K562 (cell line): ENCODE results near the gene USP7. TPM values are rescaled to one million over a fixed set of nuclear protein-coding genes. Genes with fewer than 3 reads are reported as not detected.

Experiments
- ATAC-seq: fragments of 200-7000 bp; cut with Tn5 transposase; 3 replicates; pipeline ENCODE4 v1.9.1; 2020; ENCODE audit warnings: moderate library complexity
- BruUV-seq: library from RNA; stranded (reverse); fragments of 400-500 nt; replicated peaks from 2 replicates; lab custom pipeline; 2021; lab: Mats Ljungman, UMichigan
- CTCF ChIA-PET: fragments of 300-600 bp; formaldehyde crosslinking; extraction: SDS; loops from one replicate; lab custom pipeline; 2021; ENCODE audit warnings: low intra/inter-chr PET ratio; lab: Yijun Ruan, JAX
- POLR2A ChIA-PET: fragments of 300-600, 350-650 bp; sonication (Branson Sonifier 250); formaldehyde crosslinking; extraction: SDS; loops from one replicate; lab custom pipeline; 2021; ENCODE audit warnings: antibody characterized with exemption, inconsistent platforms; lab: Yijun Ruan, JAX
- DNase-seq, 4 experiments: peaks; one replicate each; pipeline versions ENCODE4 v3.0.0 to v3.0.0-alpha.2; 2011 to 2018; ENCODE audit warnings: low spot score in 3 of 4, mixed read lengths in 3 of 4; ENCODE audit errors: extremely low read depth in 1 of 4
- FAIRE-seq: peaks from 2 replicates; lab custom pipeline; 2011; peaks lifted over from hg19 to GRCh38; lab: Jason Lieb, UNC
- H2AFZ ChIP-seq: 2 replicates; pipeline ENCODE4 v1.6.0; 2011; ENCODE audit warnings: low read depth, low read length, control low read depth, inconsistent platforms
- H3K27ac ChIP-seq: fragments of 200-600 bp; 3 replicates; pipeline ENCODE4 v1.8.0; 2011; ENCODE audit warnings: low read depth, mild to moderate bottlenecking, control low read depth, inconsistent platforms, low read length, moderate library complexity, mixed read lengths; ENCODE audit errors: extremely low read depth
- H3K27me3 ChIP-seq, 2 experiments: fragments of 300-600 bp in 1 of 2; 2 replicates in 1 of 2; 3 replicates in 1 of 2; pipeline versions ENCODE4 v1.6.0 to v1.8.0; 2011; ENCODE audit warnings: inconsistent platforms in 2 of 2, low read length in 2 of 2, mild to moderate bottlenecking in 1 of 2, mixed read lengths in 1 of 2, moderate library complexity in 1 of 2; ENCODE audit not compliant: control insufficient read depth in 2 of 2, insufficient read depth in 2 of 2
- H3K36me3 ChIP-seq: fragments of 300-600 bp; 3 replicates; pipeline ENCODE4 v1.8.0; 2011; ENCODE audit warnings: mild to moderate bottlenecking, low read length, inconsistent platforms; ENCODE audit not compliant: control insufficient read depth, insufficient read depth
- H3K4me1 ChIP-seq, 2 experiments: fragments of 200-600 bp in 1 of 2; replicated peaks in 1 of 2; 2 replicates in 1 of 2; 3 replicates in 1 of 2; pipeline versions ENCODE4 v1.5.1 to v1.8.0; 2011; ENCODE audit warnings: inconsistent platforms in 2 of 2, low read length in 2 of 2, mild to moderate bottlenecking in 1 of 2, mixed read lengths in 1 of 2, moderate library complexity in 1 of 2; ENCODE audit not compliant: control insufficient read depth in 2 of 2, insufficient read depth in 2 of 2
- H3K4me2 ChIP-seq: 2 replicates; pipeline ENCODE4 v1.6.1; 2011; ENCODE audit warnings: low read length, control low read depth, inconsistent platforms, mixed read lengths; ENCODE audit not compliant: insufficient read depth
- H3K4me3 ChIP-seq: fragments of 200-600 bp; sonication (generic), shearing (Covaris generic); 2 replicates; pipeline ENCODE4 v1.5.1; 2016; ENCODE audit warnings: control low read depth, inconsistent platforms
- H3K79me2 ChIP-seq: fragments of 200-600 bp; 3 replicates; pipeline ENCODE4 v1.8.0; 2011; ENCODE audit warnings: low read length, inconsistent platforms; ENCODE audit not compliant: control insufficient read depth, insufficient read depth
- H3K9ac ChIP-seq, 2 experiments: 2 replicates each; pipeline versions ENCODE4 v1.6.0 to v1.6.1; 2011; ENCODE audit warnings: low read depth in 2 of 2, low read length in 2 of 2, control low read depth in 1 of 2, inconsistent platforms in 1 of 2, mild to moderate bottlenecking in 1 of 2, mixed read lengths in 1 of 2; ENCODE audit not compliant: insufficient read depth in 1 of 2
- H3K9me1 ChIP-seq: one replicate; pipeline ENCODE4 v1.6.0; 2011; ENCODE audit warnings: inconsistent platforms, mild to moderate bottlenecking, low read length, moderate library complexity; ENCODE audit not compliant: control insufficient read depth, insufficient read depth
- H3K9me3 ChIP-seq: replicated peaks from 2 replicates; pipeline ENCODE4 v1.5.1; 2011; ENCODE audit warnings: low read depth, low read length, inconsistent platforms; ENCODE audit not compliant: control insufficient read depth, insufficient read depth
- H4K20me1 ChIP-seq: replicated peaks from 2 replicates; pipeline ENCODE4 v1.6.1; 2011; ENCODE audit warnings: low read length, inconsistent platforms, mixed read lengths; ENCODE audit not compliant: control insufficient read depth, insufficient read depth
- CXXC5 ChIP-seq: fragments of 250-450 bp; sonication (Bioruptor Pico); IDR thresholded peaks from 2 replicates; pipeline ENCODE4 v1.8.0; 2022; ENCODE audit warnings: inconsistent platforms, mild to moderate bottlenecking, moderate library complexity
- E2F3 ChIP-seq: fragments of 250-450 bp; sonication (Bioruptor Pico); IDR thresholded peaks from 2 replicates; pipeline ENCODE4 v1.4.0; 2020; ENCODE audit warnings: mild to moderate bottlenecking
- ESRRB ChIP-seq: fragments of 250-450 bp; sonication (Bioruptor Pico); IDR thresholded peaks from 2 replicates; pipeline ENCODE4 v1.5.0; 2020; ENCODE audit warnings: mild to moderate bottlenecking, moderate library complexity, borderline replicate concordance
- LCOR ChIP-seq: sonication (generic); formaldehyde crosslinking; IDR thresholded peaks from 2 replicates; pipeline ENCODE4 v1.8.0; 2022; ENCODE audit warnings: mild to moderate bottlenecking, missing genetic modification reagents
- MBD2 ChIP-seq: sonication (generic); IDR thresholded peaks from 2 replicates; pipeline ENCODE4 v1.6.1; 2016; ENCODE audit warnings: low read depth, borderline replicate concordance
- ZNF444 ChIP-seq: fragments of 250-450 bp; sonication (Bioruptor Pico); IDR thresholded peaks from 2 replicates; pipeline ENCODE4 v1.4.0; 2020; ENCODE audit warnings: mild to moderate bottlenecking, moderate library complexity
- ZNF785 ChIP-seq: fragments of 250-450 bp; sonication (Bioruptor Pico); IDR thresholded peaks from 2 replicates; pipeline ENCODE4 v1.4.0; 2020; ENCODE audit warnings: mild to moderate bottlenecking
- WGBS: fragments of 100-300 bp; shearing (Covaris generic); methylation state at CpG from one replicate; pipeline ENCODE4 v1.1.6; 2016; ENCODE audit warnings: low coverage, mixed read lengths; ENCODE audit not compliant: insufficient coverage; ENCODE audit errors: missing lambda C conversion rate; 5-methylcytosine and 5-hydroxymethylcytosine counted together
- in situ Hi-C: fragments of 300-500 bp; cut with MboI; formaldehyde crosslinking; loops from 4 replicates; pipeline ENCODE4 v1.15.0; 2018; ENCODE audit warnings: inconsistent platforms, mixed read lengths
- intact Hi-C: fragments of 100-400 bp; cut with micrococcal nuclease; formaldehyde crosslinking; loops from 2 replicates; pipeline ENCODE4 v1.14.2; 2022
- polyA plus RNA-seq, 8 experiments: library from polyadenylated mRNA; depleted of rRNA in 4 of 8; stranded (reverse) in 5 of 8; unstranded in 3 of 8; fragments of >200 nt; fragmentation: Nextera tagmentation in 2 of 8; fragmentation: Illumina TruSeq in 1 of 8; extraction: Ambion mirVana in 2 of 8; extraction: Trizol in 1 of 8; gene quantifications; 2 replicates each; pipeline versions ENCODE4 v1.2.1 to v1.2.3, GENCODE V29; 2011 to 2014; ENCODE audit warnings: inconsistent platforms in 1 of 8, missing spikeins in 1 of 8
- total RNA-seq, 7 experiments: library from RNA; depleted of rRNA in 6 of 7; stranded (reverse); fragments of >200 nt in 6 of 7; fragmentation: Illumina TruSeq in 2 of 7; extraction: Trizol in 2 of 7; gene quantifications; 2 replicates each; pipeline versions ENCODE4 v1.2.1 to v1.2.3, GENCODE V29; 2011 to 2021; ENCODE audit warnings: low replicate concordance in 1 of 7
- TF ChIP-seq, protein P1 (sequence below), 3 experiments: fragments of 200-800 bp in 1 of 3; fragments of 250-450 bp in 1 of 3; fragments of 450-650 bp in 1 of 3; sonication (Bioruptor Pico) in 1 of 3; sonication (Bioruptor generic) in 1 of 3; formaldehyde crosslinking in 1 of 3; IDR thresholded peaks; 2 replicates each; pipeline versions ENCODE4 v1.6.1 to v1.8.0; 2016 to 2022; ENCODE audit warnings: mild to moderate bottlenecking in 2 of 3, missing genetic modification characterization in 2 of 3, missing compliant biosample characterization in 1 of 3, moderate library complexity in 1 of 3
- TF ChIP-seq, protein P2 (sequence below): fragments of 250-450 bp; sonication (Bioruptor Pico); IDR thresholded peaks from 2 replicates; pipeline ENCODE4 v1.5.0; 2022; ENCODE audit warnings: mild to moderate bottlenecking
- TF ChIP-seq, protein P3 (sequence below): fragments of 200-800 bp; sonication (Bioruptor generic); IDR thresholded peaks from 2 replicates; pipeline ENCODE4 v1.6.1; 2017; ENCODE audit warnings: missing genetic modification characterization, missing compliant biosample characterization

Gene USP7
- total and polyA plus RNA-seq, 9 of the 15 experiments (the other 6 are each of a cell fraction or from before 2014, with no cell fraction given) = 17.1 to 145 (median 57.9) TPM

DNA sequence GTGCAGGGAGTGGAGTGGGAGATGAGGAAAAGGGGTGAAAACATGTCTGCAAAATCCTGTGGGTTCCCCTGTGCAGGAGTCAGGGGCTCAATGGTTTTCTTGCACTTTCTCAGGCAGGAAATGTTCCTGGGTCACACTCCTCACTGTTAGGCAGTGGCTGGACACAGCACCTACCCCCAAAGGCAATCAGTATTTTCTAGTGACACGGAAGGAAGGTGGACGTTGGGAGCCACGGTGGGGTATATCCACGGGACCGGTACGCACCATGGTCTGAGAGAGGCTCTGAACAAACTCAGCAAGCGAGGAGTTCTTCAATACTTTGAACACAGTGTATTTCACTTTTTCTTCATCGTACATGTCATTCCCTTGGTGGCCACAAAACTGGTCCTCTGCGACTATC lies 60.7 kb downstream of the USP7 start:
- POLR2A ChIA-PET = no interaction called here

More for the DNA sequence above, 60.7 kb downstream of the USP7 start:
- H3K9me3 ChIP-seq = no peaks in the 10 kb centered on the region
- no peak overlapping the region for H3K27ac ChIP-seq
- H3K4me3 ChIP-seq = no peak overlapping the region
- no peaks in the 10 kb centered on the region for H3K4me1 ChIP-seq
- ATAC-seq = no peak
- TF ChIP-seq, protein P1, sequence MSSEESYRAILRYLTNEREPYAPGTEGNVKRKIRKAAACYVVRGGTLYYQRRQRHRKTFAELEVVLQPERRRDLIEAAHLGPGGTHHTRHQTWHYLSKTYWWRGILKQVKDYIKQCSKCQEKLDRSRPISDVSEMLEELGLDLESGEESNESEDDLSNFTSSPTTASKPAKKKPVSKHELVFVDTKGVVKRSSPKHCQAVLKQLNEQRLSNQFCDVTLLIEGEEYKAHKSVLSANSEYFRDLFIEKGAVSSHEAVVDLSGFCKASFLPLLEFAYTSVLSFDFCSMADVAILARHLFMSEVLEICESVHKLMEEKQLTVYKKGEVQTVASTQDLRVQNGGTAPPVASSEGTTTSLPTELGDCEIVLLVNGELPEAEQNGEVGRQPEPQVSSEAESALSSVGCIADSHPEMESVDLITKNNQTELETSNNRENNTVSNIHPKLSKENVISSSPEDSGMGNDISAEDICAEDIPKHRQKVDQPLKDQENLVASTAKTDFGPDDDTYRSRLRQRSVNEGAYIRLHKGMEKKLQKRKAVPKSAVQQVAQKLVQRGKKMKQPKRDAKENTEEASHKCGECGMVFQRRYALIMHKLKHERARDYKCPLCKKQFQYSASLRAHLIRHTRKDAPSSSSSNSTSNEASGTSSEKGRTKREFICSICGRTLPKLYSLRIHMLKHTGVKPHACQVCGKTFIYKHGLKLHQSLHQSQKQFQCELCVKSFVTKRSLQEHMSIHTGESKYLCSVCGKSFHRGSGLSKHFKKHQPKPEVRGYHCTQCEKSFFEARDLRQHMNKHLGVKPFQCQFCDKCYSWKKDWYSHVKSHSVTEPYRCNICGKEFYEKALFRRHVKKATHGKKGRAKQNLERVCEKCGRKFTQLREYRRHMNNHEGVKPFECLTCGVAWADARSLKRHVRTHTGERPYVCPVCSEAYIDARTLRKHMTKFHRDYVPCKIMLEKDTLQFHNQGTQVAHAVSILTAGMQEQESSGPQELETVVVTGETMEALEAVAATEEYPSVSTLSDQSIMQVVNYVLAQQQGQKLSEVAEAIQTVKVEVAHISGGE (CRISPR knock-in tag; IDR thresholded peaks at IDR 0.05) = no peak
- no peak for TF ChIP-seq ESRRB (CRISPR knock-in tag)
- no peak for TF ChIP-seq ZNF785 (CRISPR knock-in tag)
- TF ChIP-seq ZNF444 (CRISPR knock-in tag) = no peak
- TF ChIP-seq, protein P2, sequence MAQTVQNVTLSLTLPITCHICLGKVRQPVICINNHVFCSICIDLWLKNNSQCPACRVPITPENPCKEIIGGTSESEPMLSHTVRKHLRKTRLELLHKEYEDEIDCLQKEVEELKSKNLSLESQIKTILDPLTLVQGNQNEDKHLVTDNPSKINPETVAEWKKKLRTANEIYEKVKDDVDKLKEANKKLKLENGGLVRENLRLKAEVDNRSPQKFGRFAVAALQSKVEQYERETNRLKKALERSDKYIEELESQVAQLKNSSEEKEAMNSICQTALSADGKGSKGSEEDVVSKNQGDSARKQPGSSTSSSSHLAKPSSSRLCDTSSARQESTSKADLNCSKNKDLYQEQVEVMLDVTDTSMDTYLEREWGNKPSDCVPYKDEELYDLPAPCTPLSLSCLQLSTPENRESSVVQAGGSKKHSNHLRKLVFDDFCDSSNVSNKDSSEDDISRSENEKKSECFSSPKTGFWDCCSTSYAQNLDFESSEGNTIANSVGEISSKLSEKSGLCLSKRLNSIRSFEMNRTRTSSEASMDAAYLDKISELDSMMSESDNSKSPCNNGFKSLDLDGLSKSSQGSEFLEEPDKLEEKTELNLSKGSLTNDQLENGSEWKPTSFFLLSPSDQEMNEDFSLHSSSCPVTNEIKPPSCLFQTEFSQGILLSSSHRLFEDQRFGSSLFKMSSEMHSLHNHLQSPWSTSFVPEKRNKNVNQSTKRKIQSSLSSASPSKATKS (CRISPR knock-in tag) = no peak
- TF ChIP-seq CXXC5 (CRISPR knock-in tag) = no peak
- no peak for TF ChIP-seq E2F3
- no peak for TF ChIP-seq LCOR (CRISPR knock-in tag)
- TF ChIP-seq, protein P3, sequence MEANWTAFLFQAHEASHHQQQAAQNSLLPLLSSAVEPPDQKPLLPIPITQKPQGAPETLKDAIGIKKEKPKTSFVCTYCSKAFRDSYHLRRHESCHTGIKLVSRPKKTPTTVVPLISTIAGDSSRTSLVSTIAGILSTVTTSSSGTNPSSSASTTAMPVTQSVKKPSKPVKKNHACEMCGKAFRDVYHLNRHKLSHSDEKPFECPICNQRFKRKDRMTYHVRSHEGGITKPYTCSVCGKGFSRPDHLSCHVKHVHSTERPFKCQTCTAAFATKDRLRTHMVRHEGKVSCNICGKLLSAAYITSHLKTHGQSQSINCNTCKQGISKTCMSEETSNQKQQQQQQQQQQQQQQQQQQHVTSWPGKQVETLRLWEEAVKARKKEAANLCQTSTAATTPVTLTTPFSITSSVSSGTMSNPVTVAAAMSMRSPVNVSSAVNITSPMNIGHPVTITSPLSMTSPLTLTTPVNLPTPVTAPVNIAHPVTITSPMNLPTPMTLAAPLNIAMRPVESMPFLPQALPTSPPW (CRISPR knock-in tag) = no peak
- TF ChIP-seq MBD2 = no peak
- TF ChIP-seq, all 486 proteins: peak for 0
- Histone ChIP-seq H3K9ac (no peak overlapping the region), H3K27me3 (no peaks in the 10 kb centered on the region), H3K36me3 (peaks cover 93% of the 10 kb centered on the region), H3K4me2 (no peak overlapping the region), H4K20me1 (no peaks in the 10 kb centered on the region; the same call in 1 of the 2 replicates), H2AFZ (no peak overlapping the region), H3K9me1 (no peaks in the 10 kb centered on the region), H3K79me2 (no peaks in the 10 kb centered on the region)
- DNase-seq = no peak
- FAIRE-seq = no peak
- WGBS = 94% methylated on average over 9 of the region's 9 CpGs
- in situ Hi-C loops = loop anchor here (5.0 kb wide), 1 partner anchor 104 kb away; no protein-coding TSS in a partner anchor
- intact Hi-C loops = no loop called here
- CTCF ChIA-PET = no interaction called here
- no TSS peak for BruUV-seq
